EL (cell line): ENCODE measurements around the gene XAF1.
"Not testable (repeated sequence)": the region's sequence is repeated elsewhere in the genome, so short reads cannot be mapped to it uniquely, and the experiment has no call there.

Experiments
- DNase-seq: peaks from one replicate; pipeline ENCODE4 v3.0.0-alpha.2; 2016

XAF1 gene

DNA sequence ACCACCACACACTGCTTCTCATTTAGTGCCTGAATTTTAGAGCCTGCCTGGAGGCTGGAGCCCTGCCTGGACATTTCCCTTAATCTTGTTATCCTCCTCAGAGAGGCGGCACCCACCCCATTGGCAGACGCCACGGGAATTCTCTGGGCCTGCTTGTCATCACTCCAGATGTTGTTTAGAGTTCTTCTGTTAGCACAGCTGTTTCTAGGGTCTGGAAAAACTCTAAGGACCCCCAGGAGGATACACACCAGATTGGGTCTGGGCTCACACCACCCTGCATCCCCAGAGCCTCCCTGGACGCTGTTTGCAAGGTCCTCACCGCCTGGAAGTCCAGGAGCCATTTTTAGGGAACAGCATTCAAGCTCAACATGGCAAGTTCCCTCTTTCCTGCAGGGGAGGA, 565 bp upstream of the XAF1 start:
- peak; percentile 52 for DNase-seq

DNA sequence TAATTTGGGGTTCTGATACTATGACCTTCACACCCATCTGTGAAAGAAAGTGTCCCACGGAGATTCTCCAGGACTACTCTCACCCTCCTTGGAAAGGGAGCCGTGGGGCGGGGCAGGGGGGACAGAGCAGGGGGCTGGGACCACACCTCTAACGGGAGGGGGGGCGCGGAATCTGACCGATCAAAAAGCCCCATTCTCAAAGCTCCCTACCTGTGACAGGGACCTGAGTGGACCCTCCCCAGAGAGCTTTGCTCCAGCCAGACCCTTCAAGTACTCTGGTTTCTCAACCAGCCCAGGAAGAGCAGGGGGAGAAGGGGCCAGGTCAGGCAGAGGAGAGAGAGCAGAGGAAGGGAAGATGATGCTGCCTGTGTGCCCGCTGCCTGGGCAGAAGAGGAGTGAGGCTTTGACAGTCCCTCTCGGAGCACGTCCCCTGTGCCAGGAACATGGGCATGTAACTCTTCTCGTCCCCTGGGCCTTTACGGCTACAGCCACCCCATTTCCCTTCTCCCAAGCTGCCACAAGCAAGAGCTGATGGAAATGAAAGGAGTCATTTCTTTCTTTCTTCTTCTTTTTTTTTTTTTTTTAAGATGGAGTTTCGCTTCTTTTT, 682 bp downstream of the XAF1 start:
- DNase-seq: peak; percentile 29

GRCh38 chr17:6757747-6758146, 1.9 kb downstream of the XAF1 start:
- no peak for DNase-seq

- no peak for DNase-seq
Measured at GRCh38 chr17:6761779-6762178, 5.9 kb downstream of the XAF1 start.

- DNase-seq: no peak
Measured at GRCh38 chr17:6768447-6768846, 12.6 kb downstream of the XAF1 start.

GRCh38 chr17:6772016-6772415, 16.2 kb downstream of the XAF1 start:
- DNase-seq: no peak

GRCh38 chr17:6774906-6775305, 19.1 kb downstream of the XAF1 start:
- DNase-seq: not testable (repeated sequence)

GRCh38 chr17:6775871-6776405, 20.1 kb downstream of the XAF1 start, which contains the start of gene FBXO39:
TSS of gene FBXO39 (plus strand) at chr17:6776215. CDS start at chr17:6779869, 3,654 bp downstream.
- DNase-seq: peak; percentile 47

DNA sequence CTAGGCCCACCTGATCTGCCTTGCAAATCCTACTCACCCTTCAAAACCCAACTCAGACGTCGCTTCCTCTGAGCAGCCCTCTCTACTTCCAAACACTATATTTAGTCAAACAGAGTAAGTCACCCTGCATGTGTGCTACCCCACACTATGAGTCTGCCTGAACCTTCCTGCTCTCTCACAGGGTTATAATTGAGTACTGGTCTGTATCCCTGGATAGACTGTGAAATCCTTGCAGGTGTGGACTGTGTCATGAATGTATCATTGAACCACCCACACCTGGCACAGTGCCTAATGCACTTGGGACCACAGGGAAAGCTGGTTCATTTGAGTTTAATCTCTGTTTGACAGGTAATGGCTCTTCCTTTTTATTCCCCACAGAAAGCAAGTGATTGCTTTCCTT, 23.6 kb downstream of the XAF1 start:
- no peak for DNase-seq

GRCh38 chr17:6780001-6780400, 24.2 kb downstream of the XAF1 start:
- DNase-seq: no peak

DNA sequence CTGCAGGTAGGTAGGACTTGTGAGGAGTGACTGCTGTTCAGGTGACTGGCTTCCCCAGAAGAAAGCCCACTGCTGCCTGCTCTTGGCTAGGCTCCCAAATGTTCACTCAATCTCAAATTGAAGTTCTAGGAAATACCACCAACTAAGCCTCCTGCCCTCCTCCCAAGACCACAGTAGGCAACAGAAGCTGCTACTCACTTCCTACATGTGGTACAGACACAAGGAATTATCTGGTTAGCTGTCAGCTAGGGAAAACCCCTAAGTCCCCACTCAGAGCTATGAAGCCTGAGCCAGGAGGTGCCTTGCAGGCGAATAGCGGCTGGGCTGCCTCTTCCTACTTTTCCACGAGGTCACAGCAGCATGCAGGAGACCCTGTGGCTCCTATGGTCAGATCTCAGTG, 25.0 kb downstream of the XAF1 start:
- no peak for DNase-seq

DNA sequence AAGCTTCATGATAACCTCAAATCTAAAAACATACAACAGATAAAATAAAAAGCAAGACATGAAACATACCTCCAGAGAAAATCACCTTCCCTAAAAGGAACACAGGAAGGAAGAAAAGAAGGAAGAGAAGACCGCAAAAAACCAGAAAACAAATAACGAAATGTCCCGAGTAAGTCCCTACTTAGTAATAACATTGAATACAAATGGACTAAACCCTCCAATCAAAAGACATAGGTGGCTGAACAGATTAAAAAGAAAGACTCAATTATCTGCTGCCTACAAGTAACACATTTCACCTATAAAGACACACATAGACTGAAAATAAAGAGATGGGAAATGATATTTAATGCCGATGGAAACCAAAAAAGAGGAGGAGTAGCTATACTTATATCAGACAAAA, 26.4 kb downstream of the XAF1 start:
- no peak for DNase-seq

DNA sequence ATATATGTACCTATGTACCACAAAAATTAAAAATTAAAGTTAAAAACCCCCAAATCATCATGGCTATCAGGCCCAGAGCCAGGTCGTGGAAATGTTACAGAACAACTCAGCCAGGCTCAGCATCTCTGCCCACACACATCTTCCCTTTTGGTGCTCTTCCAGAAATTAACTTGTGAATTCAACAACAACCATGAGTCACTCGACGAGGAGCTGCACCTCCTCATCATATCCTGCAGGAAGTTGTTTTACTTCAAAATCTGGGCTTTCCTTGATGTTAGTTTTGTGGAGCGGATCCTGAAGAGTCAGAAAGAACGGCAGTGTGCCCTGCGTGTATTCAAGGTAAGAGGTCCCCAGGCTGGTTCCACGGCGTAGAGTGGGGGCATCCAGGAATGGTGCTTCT, 30.8 kb downstream of the XAF1 start:
- DNase-seq: peak; percentile 71

DNA sequence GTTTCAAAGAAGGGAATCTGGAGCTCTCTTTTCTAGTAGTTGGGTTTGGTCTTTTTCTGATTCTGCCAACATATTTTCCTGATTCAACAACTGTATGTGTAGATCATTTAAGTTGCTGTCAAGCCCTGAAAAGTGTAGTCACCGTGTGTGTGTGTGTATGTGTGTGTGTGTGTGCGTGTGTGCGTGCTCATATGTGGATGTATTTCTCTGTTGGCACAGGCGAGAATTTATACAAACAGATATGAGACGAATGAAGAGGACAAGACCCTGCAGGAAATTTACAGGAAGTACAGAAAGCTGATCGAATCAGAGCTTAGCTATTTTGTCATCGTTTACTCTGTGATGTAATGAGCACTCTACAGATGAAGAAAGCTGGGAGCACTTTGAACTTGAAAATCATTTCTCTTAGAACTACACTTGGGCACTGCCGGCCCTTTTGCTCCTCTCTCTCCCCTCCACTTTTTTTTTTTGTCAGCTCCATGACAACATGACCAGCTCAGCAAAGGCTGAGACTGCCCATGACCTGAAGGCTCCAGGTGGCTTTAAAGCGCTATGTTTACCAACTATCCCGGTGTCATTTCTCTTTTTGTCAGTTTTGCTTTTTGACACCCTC, 31.3 kb downstream of the XAF1 start:
- DNase-seq: no peak

GRCh38 chr17:6789146-6789545, 33.3 kb downstream of the XAF1 start:
- no peak for DNase-seq

- DNase-seq: no peak
Measured at GRCh38 chr17:6793748-6794493, 38.1 kb downstream of the XAF1 start.

DNA sequence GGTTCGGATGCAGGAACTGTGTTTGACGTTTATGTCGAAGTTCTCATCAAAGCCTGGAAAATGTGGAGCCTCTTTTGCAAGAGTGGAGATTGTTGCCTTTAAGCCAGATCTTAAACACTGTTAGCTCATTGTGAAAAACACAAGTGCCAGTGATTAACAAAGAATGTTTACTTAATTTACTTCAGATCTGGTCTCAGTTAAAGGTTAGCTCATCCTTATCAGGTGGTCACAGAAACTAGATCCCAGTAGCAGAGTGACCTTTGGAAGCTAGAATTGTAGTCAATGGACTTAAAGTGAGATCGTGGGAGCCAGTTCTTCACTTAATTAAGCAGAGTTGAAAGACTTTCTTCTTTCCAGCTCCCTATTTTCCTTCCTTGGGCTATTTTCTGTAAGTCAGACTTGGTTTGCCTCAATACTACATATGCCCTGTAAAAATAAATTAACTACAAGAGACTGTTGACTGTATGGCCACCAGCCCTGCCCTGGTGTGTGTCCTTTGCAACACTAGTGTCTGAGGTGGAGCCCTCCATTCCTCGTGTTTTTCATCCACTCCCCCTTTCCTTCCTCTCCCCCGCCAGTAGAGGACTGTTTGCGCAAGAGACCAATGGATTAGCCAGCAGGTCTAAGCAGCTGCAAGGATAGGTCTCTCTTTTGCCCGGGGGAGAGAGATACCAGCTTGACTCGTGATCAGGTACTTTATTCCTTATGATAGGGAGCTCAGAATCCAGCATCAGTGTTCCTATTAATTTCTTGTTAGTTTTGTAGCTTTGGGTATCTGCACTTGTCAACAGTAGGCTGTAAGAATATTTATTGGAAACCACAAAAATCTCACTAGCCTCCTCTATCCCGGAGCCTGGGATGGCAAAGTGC, 40.4 kb downstream of the XAF1 start:
- no peak for DNase-seq

DNA sequence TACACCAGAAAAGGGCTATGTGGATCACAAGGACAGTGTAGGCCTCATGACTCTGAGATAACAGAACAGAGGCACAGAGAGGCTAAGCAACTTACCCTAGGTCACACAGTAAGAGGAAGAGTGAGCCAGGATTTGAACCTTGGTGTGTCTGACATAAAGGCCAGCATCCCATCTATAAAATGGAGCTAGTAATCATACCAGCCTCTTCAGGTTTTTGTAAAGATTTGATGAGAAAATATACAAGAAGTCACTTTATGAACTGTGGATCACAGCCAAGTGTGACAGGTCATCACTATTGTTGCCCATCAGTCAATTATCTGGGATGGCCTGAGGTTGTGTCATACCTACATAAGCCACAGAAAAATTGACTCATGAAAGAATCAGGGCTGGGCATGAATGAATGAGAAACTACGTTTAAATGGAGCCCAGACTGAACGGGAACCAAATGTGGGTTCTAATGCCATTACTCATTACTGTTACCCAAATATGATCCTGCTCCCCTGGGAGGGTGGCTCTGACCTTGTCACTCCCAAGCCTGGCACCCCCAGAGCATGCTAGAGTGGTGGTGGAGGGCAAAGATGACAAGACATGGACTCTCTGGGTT, 41.1 kb downstream of the XAF1 start:
- no peak for DNase-seq

GRCh38 chr17:6797718-6798351, 42.0 kb downstream of the XAF1 start:
- DNase-seq: no peak

GRCh38 chr17:6799738-6800137, 43.9 kb downstream of the XAF1 start:
- no peak for DNase-seq

DNA sequence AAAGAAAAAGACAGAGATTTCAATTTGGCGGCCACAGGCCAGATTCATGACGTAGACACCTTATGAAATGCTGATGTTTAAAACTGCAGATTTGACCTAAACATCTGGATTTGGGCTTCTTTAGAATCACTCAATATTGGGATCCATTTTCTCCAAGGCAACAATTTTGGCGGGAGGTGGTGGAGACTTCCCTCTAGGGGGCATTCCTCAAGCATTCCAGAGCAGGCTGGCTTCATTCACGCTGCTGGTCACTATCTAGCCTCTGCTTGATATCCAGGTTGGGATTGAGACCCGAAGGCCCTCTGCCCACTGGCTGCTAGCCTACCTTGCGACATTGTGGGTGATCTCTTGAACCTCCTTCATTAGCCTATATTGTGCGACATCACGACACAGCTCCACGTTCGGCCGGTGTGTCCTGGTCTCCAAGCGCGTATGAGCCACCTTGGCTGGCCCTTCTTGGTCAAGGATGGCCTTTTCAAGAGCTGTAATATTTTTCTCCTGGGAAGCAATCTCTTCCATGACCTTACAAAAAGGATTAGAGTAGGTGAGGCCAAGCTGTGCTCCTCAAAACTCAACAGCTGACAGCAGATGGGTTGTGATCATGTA, 44.7 kb downstream of the XAF1 start:
- no peak for DNase-seq

GRCh38 chr17:6811510-6811909, 55.7 kb downstream of the XAF1 start:
- DNase-seq: no peak
